Stimulated activated CD4-positive, alpha-beta T cell treated with anti-CD3 and anti-CD28 coated beads, TNF-alpha, amount 100 ng/mL, for 48 hours (primary cell): Measurements from ENCODE around the gene GALNT2.

Source experiments
- DNase-seq, 3 donors: peaks; one replicate each; pipeline ENCODE4 v3.0.0-alpha.2; 2020; ENCODE audit warnings: low read depth in 3 of 3

Gene GALNT2

GRCh38 chr1:230208619-230209261, 141.7 kb downstream of the GALNT2 start:
- peak; percentile 13 to 37 (median 21) for DNase-seq

GRCh38 chr1:230210326-230210980, 143.4 kb downstream of the GALNT2 start:
- DNase-seq, result no peak

- no peak for DNase-seq
Measured at GRCh38 chr1:230210981-230211336, 143.9 kb downstream of the GALNT2 start.

- DNase-seq, result no peak
Measured at GRCh38 chr1:230211436-230212145, 144.6 kb downstream of the GALNT2 start.

- no peak for DNase-seq
Measured at GRCh38 chr1:230212405-230212936, 145.4 kb downstream of the GALNT2 start.

GRCh38 chr1:230215031-230215430, 148.0 kb downstream of the GALNT2 start:
- DNase-seq, result no peak

- DNase-seq, result no peak
Measured at GRCh38 chr1:230215529-230215928, 148.5 kb downstream of the GALNT2 start.

- no peak for DNase-seq
Measured at GRCh38 chr1:230216896-230217295, 149.9 kb downstream of the GALNT2 start.

GRCh38 chr1:230218667-230219066, 151.6 kb downstream of the GALNT2 start:
- DNase-seq, result no peak

- DNase-seq, result no peak
Measured at GRCh38 chr1:230219174-230220067, 152.4 kb downstream of the GALNT2 start.

- DNase-seq, result no peak
Measured at GRCh38 chr1:230220478-230220877, 153.4 kb downstream of the GALNT2 start.

GRCh38 chr1:230220907-230221306, 153.9 kb downstream of the GALNT2 start:
- no peak for DNase-seq

- DNase-seq, result no peak
Measured at GRCh38 chr1:230222678-230223077, 155.6 kb downstream of the GALNT2 start.

GRCh38 chr1:230224101-230224960, 157.3 kb downstream of the GALNT2 start:
- no peak for DNase-seq

- no peak for DNase-seq
Measured at GRCh38 chr1:230226007-230226800, 159.2 kb downstream of the GALNT2 start.

- DNase-seq, result no peak
Measured at GRCh38 chr1:230226814-230227213, 159.8 kb downstream of the GALNT2 start.

- no peak for DNase-seq
Measured at GRCh38 chr1:230228236-230228897, 161.3 kb downstream of the GALNT2 start.

- no peak for DNase-seq
Measured at GRCh38 chr1:230230273-230230672, 163.2 kb downstream of the GALNT2 start.
